Endothelial cell (in vitro differentiated cells): ENCODE measurements around the gene CSF2RB. TPM values are rescaled to one million over a fixed set of nuclear protein-coding genes. Genes with fewer than 3 reads are reported as not detected.

Experiments used
- DNase-seq: peaks from one replicate; pipeline ENCODE4 v3.0.0; 2021; ENCODE audit warnings: low spot score
- H3K27ac Mint-ChIP-seq: one replicate; pipeline ENCODE4 v1.8.0; 2021; ENCODE audit warnings: mixed read lengths, inconsistent platforms; ENCODE audit not compliant: unreplicated experiment
- H3K27me3 Mint-ChIP-seq: one replicate; pipeline ENCODE4 v1.8.0; 2021; ENCODE audit warnings: mild to moderate bottlenecking, moderate library complexity, mixed read lengths, inconsistent platforms; ENCODE audit not compliant: unreplicated experiment
- H3K36me3 Mint-ChIP-seq: one replicate; pipeline ENCODE4 v1.8.0; 2021; ENCODE audit warnings: mild to moderate bottlenecking, low read depth, mixed read lengths, inconsistent platforms; ENCODE audit not compliant: unreplicated experiment
- H3K4me1 Mint-ChIP-seq: one replicate; pipeline ENCODE4 v1.8.0; 2021; ENCODE audit warnings: mild to moderate bottlenecking, mixed read lengths, inconsistent platforms; ENCODE audit not compliant: unreplicated experiment
- H3K4me3 Mint-ChIP-seq: one replicate; pipeline ENCODE4 v1.8.0; 2021; ENCODE audit warnings: mild to moderate bottlenecking, mixed read lengths, inconsistent platforms; ENCODE audit not compliant: unreplicated experiment
- H3K9me3 Mint-ChIP-seq: one replicate; pipeline ENCODE4 v1.8.0; 2021; ENCODE audit warnings: mixed read lengths, inconsistent platforms; ENCODE audit not compliant: unreplicated experiment
- CTCF ChIP-seq: fragments of 200-600 bp; sonication (generic); IDR thresholded peaks from one replicate; pipeline ENCODE4 v1.5.0; 2021; ENCODE audit warnings: antibody characterized with exemption; ENCODE audit not compliant: unreplicated experiment
- total RNA-seq: library from RNA; stranded (reverse); fragmentation: NEBNext Ultra II Directional; extraction: Animal tissue kit (Norgen Biotek cat#: 25700); gene quantifications from one replicate; pipeline ENCODE4 v1.2.1, GENCODE V29; 2021; ENCODE audit not compliant: unreplicated experiment

Gene CSF2RB
- total RNA-seq, 1 donor from 2014 or later, result 12.0 TPM

DNA sequence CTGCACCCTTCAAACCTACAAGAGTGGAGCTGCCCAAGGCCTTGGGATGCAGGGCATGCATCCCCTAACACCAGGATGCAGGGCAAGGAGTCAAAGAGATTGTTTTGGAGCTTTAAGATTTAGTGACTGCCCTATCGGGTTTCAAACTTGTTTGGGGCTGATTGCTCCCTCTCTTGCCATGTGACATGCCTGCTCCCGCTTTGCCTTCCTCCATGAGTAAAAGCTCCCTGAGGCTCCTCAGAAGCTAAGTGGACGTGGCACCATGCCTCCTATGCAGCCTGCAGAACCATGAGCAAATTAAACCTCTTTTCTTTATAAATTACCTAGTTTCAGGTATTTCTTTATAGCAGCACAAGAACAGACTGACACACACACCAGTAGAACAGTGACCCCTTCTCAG lies 15.8 kb upstream of the CSF2RB start:
- H3K27ac Mint-ChIP-seq, result no peak overlapping the region
- H3K36me3 Mint-ChIP-seq, result peaks cover 3% of the 10 kb centered on the region
- no peak overlapping the region for H3K4me3 Mint-ChIP-seq
- peaks cover 6% of the 10 kb centered on the region for H3K27me3 Mint-ChIP-seq
- TF ChIP-seq CTCF, result no peak
- peaks cover 5% of the 10 kb centered on the region for H3K4me1 Mint-ChIP-seq
- no peak for DNase-seq
- H3K9me3 Mint-ChIP-seq, result no peaks in the 10 kb centered on the region

DNA sequence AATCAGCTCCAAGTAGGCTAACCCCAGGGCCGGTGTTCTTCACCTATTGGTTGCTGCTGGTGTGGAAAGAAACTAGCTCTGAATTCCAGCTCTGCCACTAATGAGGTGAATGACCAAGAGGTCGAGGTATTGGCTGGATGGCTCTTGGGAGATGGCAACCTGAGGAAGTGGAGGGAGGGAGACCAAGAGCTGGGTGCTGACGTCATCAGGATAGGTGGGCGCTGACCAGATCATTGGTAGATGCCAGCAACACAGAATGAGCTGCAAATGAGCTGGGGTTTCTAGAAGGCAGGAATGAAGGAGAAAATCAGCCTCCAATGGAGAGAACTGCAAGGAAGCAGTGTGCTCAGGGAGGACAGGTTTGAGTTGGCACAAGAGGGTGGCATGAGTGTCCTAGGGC lies 14.7 kb upstream of the CSF2RB start:
- peaks cover 3% of the 10 kb centered on the region for H3K36me3 Mint-ChIP-seq
- H3K27me3 Mint-ChIP-seq, result peaks cover 6% of the 10 kb centered on the region
- no peak for TF ChIP-seq CTCF
- no peak overlapping the region for H3K27ac Mint-ChIP-seq
- H3K4me1 Mint-ChIP-seq, result peaks cover 5% of the 10 kb centered on the region
- no peak overlapping the region for H3K4me3 Mint-ChIP-seq
- no peak for DNase-seq
- H3K9me3 Mint-ChIP-seq, result no peaks in the 10 kb centered on the region

DNA sequence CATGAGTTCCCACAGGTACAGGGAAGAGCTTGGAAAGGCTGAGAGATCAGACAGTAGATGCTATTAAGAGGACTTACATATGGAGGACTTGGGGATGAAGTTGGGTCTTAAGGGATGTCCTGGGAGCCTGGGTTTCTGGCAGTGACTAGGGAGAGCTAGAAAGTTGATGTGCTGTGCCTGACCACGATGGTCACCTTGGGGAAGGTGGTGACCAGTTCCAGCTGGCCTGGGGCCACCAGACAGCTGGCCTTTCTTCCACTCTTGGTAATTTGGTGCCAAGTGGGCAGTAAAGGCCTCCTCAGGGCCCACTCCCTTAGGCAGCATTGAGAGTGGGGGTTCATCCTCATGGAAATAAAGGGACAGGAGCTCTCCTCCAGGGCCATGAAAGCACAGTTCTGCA lies 13.9 kb upstream of the CSF2RB start:
- H3K4me3 Mint-ChIP-seq, result no peak overlapping the region
- H3K4me1 Mint-ChIP-seq, result peaks cover 5% of the 10 kb centered on the region
- H3K27me3 Mint-ChIP-seq, result peaks cover 9% of the 10 kb centered on the region
- no peaks in the 10 kb centered on the region for H3K9me3 Mint-ChIP-seq
- no peak for DNase-seq
- no peak overlapping the region for H3K27ac Mint-ChIP-seq
- H3K36me3 Mint-ChIP-seq, result peaks cover 5% of the 10 kb centered on the region
- TF ChIP-seq CTCF, result no peak

GRCh38 chr22:36900225-36900624 lies 13.2 kb upstream of the CSF2RB start:
- peaks cover 9% of the 10 kb centered on the region for H3K27me3 Mint-ChIP-seq
- peaks cover 5% of the 10 kb centered on the region for H3K4me1 Mint-ChIP-seq
- H3K9me3 Mint-ChIP-seq, result no peaks in the 10 kb centered on the region
- peaks cover 6% of the 10 kb centered on the region for H3K36me3 Mint-ChIP-seq
- no peak for TF ChIP-seq CTCF
- H3K4me3 Mint-ChIP-seq, result no peak overlapping the region
- H3K27ac Mint-ChIP-seq, result no peak overlapping the region
- DNase-seq, result no peak

DNA sequence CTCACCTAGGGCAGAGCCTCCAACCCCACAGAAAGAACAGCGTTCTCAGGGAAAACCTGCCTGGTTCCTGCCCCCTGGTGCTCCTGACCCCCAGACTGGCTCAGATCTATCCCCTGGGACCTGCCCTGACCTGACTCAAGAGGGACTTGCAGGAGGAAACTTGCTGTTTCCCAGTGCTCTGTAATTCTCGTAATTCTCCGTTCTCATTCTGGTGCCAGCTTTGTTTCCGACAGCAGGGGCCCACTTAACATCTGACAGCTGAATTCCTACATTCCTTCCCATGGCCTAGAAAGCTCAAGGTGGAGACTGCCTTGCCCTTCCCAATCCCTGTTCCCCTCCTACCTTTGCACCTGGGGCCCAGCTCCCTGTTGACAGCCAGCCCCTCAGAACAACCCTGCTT lies 12.5 kb upstream of the CSF2RB start:
- Mint-ChIP-seq H3K36me3 (peaks cover 6% of the 10 kb centered on the region), H3K27ac (no peak overlapping the region), H3K4me1 (peaks cover 5% of the 10 kb centered on the region), H3K27me3 (peaks cover 9% of the 10 kb centered on the region), H3K4me3 (no peak overlapping the region), H3K9me3 (no peaks in the 10 kb centered on the region)
- DNase-seq, result no peak
- no peak for TF ChIP-seq CTCF
